ENCODE data around the gene DDIAS. TPM values are rescaled to one million over a fixed set of nuclear protein-coding genes. Genes with fewer than 3 reads are reported as not detected.

Gene DDIAS
- total RNA-seq, 2 donors from 2014 or later, result 14.4 to 24.1 TPM

DNA sequence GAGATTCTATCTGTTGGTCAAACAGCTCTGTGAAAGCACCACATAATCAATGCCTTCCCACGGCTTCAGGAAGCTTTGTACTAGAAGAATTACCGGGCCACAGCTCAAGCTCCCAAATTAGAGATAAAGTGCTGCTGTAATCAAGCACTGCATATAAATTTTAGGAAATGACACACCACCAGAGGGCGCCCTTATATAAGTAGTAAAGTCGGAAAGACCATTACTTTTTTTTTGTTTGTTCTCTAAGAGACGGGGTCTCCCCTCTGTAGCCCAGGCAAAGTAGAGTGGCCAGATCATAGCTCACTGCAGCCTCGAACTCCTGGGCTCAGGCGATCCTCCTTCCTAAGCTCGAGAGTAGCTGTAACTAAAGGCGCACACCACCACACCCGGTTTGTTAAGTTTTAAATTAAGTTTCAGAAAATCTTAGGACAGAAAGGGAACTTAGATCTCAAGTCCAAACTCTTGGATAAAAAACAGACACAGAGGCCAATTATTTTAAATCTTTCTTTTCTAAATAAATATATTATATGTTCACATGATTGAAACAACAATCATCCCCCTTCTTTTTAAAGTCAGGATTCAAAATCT, 33.9 kb upstream of the DDIAS start:
- H3K9me3 ChIP-seq (ENCODE audit: control insufficient read depth, low read length), result no peaks in the 10 kb centered on the region
- H3K36me3 Mint-ChIP-seq (ENCODE audit: low read depth), result no peaks in the 10 kb centered on the region
- peak overlapping the region; percentile 75 for H3K27ac Mint-ChIP-seq
- H3K27me3 Mint-ChIP-seq (ENCODE audit: insufficient read depth), result peaks cover 4% of the 10 kb centered on the region
- no peaks in the 10 kb centered on the region for H3K9me3 Mint-ChIP-seq
- TF ChIP-seq, protein P1, sequence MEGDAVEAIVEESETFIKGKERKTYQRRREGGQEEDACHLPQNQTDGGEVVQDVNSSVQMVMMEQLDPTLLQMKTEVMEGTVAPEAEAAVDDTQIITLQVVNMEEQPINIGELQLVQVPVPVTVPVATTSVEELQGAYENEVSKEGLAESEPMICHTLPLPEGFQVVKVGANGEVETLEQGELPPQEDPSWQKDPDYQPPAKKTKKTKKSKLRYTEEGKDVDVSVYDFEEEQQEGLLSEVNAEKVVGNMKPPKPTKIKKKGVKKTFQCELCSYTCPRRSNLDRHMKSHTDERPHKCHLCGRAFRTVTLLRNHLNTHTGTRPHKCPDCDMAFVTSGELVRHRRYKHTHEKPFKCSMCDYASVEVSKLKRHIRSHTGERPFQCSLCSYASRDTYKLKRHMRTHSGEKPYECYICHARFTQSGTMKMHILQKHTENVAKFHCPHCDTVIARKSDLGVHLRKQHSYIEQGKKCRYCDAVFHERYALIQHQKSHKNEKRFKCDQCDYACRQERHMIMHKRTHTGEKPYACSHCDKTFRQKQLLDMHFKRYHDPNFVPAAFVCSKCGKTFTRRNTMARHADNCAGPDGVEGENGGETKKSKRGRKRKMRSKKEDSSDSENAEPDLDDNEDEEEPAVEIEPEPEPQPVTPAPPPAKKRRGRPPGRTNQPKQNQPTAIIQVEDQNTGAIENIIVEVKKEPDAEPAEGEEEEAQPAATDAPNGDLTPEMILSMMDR (conservative IDR thresholded peaks at IDR 0.05), result peak; percentile 86
- H3K4me3 ChIP-seq (ENCODE audit: low read length), result no peak overlapping the region
- no peaks in the 10 kb centered on the region for H3K27me3 ChIP-seq (ENCODE audit: control insufficient read depth, insufficient read depth, low read length, poor library complexity, severe bottlenecking)
- no peak overlapping the region for H3K27ac ChIP-seq (ENCODE audit: low read depth, low read length)
- peak; percentile 94 for DNase-seq
- H3K4me1 ChIP-seq (ENCODE audit: control insufficient read depth, insufficient read depth, low read length), result peaks cover 3% of the 10 kb centered on the region
- H3K4me1 Mint-ChIP-seq, result peaks cover 17% of the 10 kb centered on the region
- no peak overlapping the region for H3K4me3 Mint-ChIP-seq
- H3K36me3 ChIP-seq (ENCODE audit: control insufficient read depth, insufficient read depth, low read length), result no peaks in the 10 kb centered on the region
- H3K9ac ChIP-seq (ENCODE audit: extremely low read depth, low read length, poor library complexity, severe bottlenecking), result no peak overlapping the region
- 26 to 30% methylated on average over 7 to 9 of the region's 10 CpGs for WGBS, 2 experiments (ENCODE audit: insufficient coverage in 1 of 2, insufficient read length in 1 of 2)

DNA sequence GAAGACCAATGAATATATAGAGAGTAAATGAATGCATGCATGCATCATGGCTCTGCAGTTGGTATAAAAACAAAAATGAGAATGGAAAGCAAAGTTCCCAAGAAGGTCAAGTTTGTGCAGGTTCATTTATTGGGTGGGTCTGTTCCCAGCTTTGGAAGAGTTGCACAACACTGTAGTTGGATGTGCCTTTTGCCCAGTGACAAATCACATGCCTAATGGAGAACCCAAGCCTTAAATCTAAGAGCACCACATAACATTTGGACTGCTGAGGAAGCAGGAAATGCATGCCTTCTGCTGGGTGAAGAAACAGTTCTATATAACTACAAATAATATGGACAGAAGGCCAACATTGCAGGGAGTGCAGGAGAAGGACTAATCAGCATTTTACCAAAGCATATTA, 31.9 kb upstream of the DDIAS start:
- peaks cover 7% of the 10 kb centered on the region for H3K9me3 ChIP-seq (ENCODE audit: control insufficient read depth, low read length)
- DNase-seq, result no peak
- no peak overlapping the region for H3K27ac Mint-ChIP-seq
- no peak overlapping the region for H3K27ac ChIP-seq (ENCODE audit: low read depth, low read length)
- TF ChIP-seq, protein P1 (conservative IDR thresholded peaks at IDR 0.05), result no peak
- peaks cover 6% of the 10 kb centered on the region for H3K9me3 Mint-ChIP-seq
- H3K4me1 Mint-ChIP-seq, result peaks cover 29% of the 10 kb centered on the region
- peaks cover 3% of the 10 kb centered on the region for H3K4me1 ChIP-seq (ENCODE audit: control insufficient read depth, insufficient read depth, low read length)
- H3K36me3 ChIP-seq (ENCODE audit: control insufficient read depth, insufficient read depth, low read length), result no peaks in the 10 kb centered on the region
- no peak overlapping the region for H3K9ac ChIP-seq (ENCODE audit: extremely low read depth, low read length, poor library complexity, severe bottlenecking)
- H3K4me3 Mint-ChIP-seq, result no peak overlapping the region
- no peaks in the 10 kb centered on the region for H3K27me3 Mint-ChIP-seq (ENCODE audit: insufficient read depth)
- H3K27me3 ChIP-seq (ENCODE audit: control insufficient read depth, insufficient read depth, low read length, poor library complexity, severe bottlenecking), result no peaks in the 10 kb centered on the region
- peaks cover 3% of the 10 kb centered on the region for H3K36me3 Mint-ChIP-seq (ENCODE audit: low read depth)
- no peak overlapping the region for H3K4me3 ChIP-seq (ENCODE audit: low read length)

DNA sequence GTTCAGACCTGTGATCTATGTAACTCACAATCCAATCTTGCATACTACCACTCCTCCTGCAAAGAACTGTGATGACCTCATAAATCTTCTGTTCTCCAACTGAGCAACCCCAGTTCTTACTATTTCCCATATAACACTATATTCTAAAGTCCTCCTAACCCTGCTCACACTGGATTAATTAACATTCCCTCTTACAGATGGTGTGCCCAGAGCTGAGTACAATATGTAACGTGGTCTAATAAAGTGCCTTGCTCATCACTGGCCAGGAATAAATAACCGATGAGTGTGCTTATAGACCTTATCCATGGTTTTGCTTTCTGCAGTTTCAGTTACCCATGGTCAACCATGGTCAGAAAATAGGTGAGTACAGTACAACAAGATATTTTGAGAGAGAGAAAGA, 29.9 kb upstream of the DDIAS start:
- WGBS, 2 experiments (ENCODE audit: insufficient coverage in 1 of 2, insufficient read length in 1 of 2), result 93 to 100% methylated on average over 2 of the region's 2 CpGs
- H3K4me1 ChIP-seq (ENCODE audit: control insufficient read depth, insufficient read depth, low read length), result peaks cover 3% of the 10 kb centered on the region
- TF ChIP-seq, protein P1 (conservative IDR thresholded peaks at IDR 0.05), result no peak
- Mint-ChIP-seq H3K4me1 (peaks cover 34% of the 10 kb centered on the region), H3K27ac (no peak overlapping the region), H3K4me3 (no peak overlapping the region), H3K27me3 (ENCODE audit: insufficient read depth) (no peaks in the 10 kb centered on the region), H3K36me3 (ENCODE audit: low read depth) (peaks cover 14% of the 10 kb centered on the region), H3K9me3 (peaks cover 11% of the 10 kb centered on the region)
- H3K4me3 ChIP-seq (ENCODE audit: low read length), result no peak overlapping the region
- H3K27me3 ChIP-seq (ENCODE audit: control insufficient read depth, insufficient read depth, low read length, poor library complexity, severe bottlenecking), result no peaks in the 10 kb centered on the region
- no peak overlapping the region for H3K9ac ChIP-seq (ENCODE audit: extremely low read depth, low read length, poor library complexity, severe bottlenecking)
- no peak for DNase-seq
- no peak overlapping the region for H3K27ac ChIP-seq (ENCODE audit: low read depth, low read length)
- peaks cover 7% of the 10 kb centered on the region for H3K9me3 ChIP-seq (ENCODE audit: control insufficient read depth, low read length)
- no peaks in the 10 kb centered on the region for H3K36me3 ChIP-seq (ENCODE audit: control insufficient read depth, insufficient read depth, low read length)
